HUDEP-2 (cell line): ENCODE data around the gene CRYAA.
"Not testable (repeated sequence)": the region's sequence is repeated elsewhere in the genome, so short reads cannot be mapped to it uniquely, and the experiment has no call there.

ENCODE experiments used
- DNase-seq, 76 experiments: peaks; one replicate each; lab custom pipeline; 2025; ENCODE audit not compliant: unreplicated experiment in 76 of 76; lab: John Stamatoyannopoulos, UW

CRYAA gene

GRCh38 chr21:43176621-43177020 lies 7.8 kb downstream of the CRYAA start:
- DNase-seq, result not testable (repeated sequence)

- DNase-seq, result not testable (repeated sequence)
Measured at GRCh38 chr21:43177043-43177906, 8.5 kb downstream of the CRYAA start.

GRCh38 chr21:43178175-43178826 lies 9.5 kb downstream of the CRYAA start:
- not testable (repeated sequence) for DNase-seq

DNA sequence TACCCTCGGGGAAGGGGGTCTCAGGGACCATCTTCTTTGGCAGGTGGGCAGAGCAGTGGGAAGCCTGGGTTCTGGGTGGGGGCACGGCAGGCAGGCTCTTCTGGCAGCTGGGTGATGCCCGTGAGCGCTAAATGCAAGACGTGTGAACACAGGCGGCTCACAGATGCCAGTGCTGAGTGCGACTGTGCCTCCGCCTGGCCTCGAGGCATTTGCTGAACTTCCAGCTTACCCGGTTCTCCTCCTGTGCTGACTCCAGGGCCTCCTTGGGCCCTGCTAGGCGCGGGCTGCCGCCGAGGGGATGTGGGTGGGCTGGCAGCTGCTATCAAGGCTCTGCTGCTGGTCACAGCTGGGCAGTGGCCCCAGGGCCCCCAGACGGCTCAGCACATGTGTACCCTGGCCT lies 12.2 kb downstream of the CRYAA start:
- DNase-seq, result not testable (repeated sequence)

GRCh38 chr21:43187268-43187667 lies 18.5 kb downstream of the CRYAA start:
- DNase-seq, result not testable (repeated sequence)

DNA sequence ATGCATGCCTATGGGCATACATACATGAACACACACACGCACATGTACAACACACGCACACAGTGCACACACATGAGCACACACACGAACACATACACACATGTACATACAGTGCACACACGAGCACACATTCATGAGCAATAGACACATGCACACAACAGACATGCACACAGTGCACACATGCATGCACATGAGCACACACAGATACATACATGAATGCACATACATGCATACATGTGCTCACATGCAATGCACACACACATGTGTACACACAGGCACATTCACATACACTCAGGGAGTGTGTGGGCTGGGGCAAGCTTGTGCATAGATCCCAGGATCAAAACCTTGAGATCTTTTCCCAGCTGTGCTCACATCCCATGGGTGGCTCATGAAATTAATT lies 18.9 kb downstream of the CRYAA start:
- no peak for DNase-seq

GRCh38 chr21:43188181-43188580 lies 19.4 kb downstream of the CRYAA start:
- no peak for DNase-seq

DNA sequence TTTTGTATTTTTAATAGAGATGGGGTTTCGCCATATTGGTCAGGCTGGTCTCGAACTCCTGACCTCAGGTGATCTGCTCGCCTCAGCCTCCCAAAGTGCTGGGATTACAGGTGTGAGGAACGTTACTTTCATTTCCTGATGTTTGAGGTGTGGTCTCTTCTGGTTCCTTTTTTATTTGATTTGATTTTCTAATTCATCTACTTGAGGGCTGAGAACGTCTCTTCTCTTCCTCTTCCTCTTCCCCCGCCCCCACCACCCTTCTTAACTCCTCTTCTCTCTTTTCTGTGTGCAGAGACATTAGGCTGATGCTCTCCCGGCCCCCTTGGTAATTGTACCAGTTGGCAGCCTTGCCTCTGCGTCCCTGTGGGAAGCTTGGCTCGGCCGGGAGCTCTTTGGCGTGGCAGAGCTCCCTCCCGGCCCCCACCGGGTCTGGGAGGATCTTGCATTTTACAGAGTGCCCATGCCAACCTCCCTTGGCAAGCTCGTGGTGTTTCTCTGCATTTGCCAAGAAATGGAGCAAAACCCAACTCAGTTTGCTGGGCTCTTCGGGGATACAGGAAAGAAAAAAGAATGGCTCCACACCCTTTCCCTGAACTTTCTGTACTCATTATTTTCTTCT lies 19.9 kb downstream of the CRYAA start:
- DNase-seq, result no peak

DNA sequence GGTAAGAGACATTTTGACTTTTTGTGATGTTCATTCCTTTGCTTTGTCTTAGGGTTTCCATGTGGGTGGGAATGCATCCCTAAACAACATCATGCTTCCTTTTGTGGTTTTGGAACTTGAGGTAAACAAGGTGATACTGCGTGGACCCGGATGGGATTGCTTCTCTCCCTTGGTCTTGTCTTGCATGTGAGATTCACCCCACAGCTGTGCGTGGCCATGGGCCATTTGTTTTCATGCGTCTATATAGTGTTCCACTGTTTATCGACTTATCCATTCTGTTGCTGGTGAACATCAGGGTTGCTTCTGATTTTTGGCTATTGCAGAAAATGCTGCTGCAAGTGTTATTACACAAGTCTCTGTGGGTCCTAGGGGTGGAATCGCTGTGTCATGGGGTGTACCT lies 21.1 kb downstream of the CRYAA start:
- no peak for DNase-seq

DNA sequence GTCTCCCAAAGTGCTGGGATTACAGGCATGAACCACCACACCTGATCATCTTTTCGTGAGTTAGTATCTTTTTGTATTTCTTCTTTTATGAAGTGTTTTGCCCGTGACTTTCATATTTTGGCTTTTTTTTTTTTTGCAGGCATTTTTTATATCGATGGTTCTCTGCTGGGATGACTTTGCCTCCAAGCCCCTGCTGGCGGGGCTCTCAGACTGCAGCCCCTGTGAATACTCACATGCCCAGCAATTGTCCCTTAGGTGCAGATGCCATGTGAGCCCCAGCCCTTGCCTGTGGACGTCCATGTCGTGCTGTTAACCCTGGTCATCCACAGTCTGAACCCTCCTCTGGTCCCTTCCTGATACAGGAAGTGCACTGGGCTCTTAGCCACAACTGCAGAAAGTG lies 21.7 kb downstream of the CRYAA start:
- no peak for DNase-seq

- DNase-seq, result no peak
Measured at GRCh38 chr21:43190951-43191350, 22.1 kb downstream of the CRYAA start.

DNA sequence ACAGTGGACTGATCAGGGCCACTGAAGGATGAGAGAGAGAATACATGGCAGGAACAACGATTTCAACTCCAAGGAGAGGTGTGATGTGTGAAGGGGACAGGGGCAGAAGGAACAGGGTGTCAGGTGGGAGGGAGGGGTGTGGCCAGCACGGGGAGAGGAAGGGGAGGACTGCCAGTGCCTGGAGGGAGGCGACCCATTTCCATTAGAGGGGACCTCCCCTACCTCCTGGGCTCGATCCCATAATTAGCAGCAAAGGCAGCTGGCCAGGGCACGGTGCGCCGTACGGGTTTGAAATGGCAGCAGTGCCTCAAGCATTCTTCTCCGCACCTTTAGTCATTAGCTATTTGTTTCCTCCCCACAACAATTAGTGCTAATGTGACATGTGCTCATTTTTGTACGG lies 22.7 kb downstream of the CRYAA start:
- no peak for DNase-seq

DNA sequence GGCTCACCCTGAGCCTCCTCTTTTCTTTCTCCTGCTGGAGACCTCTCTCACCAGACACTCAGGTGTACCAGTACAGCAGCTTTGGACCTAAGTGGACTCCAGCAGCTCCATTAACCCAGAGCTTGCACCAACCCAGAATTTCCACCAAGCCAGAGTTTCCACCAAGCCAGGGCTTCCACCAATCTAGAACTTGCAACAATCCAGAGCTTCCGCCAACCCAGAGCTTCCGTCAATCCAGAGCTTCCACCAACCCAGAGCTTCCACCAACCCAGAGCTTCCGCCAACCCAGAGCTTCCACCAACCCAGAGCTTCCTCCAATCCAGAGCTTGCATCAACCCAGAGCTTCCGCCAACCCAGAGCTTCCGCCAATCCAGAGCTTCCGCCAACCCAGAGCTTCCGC lies 23.2 kb downstream of the CRYAA start:
- no peak for DNase-seq

GRCh38 chr21:43192501-43193081 lies 23.8 kb downstream of the CRYAA start:
- DNase-seq, result no peak

GRCh38 chr21:43193088-43193650 lies 24.4 kb downstream of the CRYAA start:
- no peak for DNase-seq

GRCh38 chr21:43193651-43194302 lies 25.0 kb downstream of the CRYAA start:
- DNase-seq, result no peak

DNA sequence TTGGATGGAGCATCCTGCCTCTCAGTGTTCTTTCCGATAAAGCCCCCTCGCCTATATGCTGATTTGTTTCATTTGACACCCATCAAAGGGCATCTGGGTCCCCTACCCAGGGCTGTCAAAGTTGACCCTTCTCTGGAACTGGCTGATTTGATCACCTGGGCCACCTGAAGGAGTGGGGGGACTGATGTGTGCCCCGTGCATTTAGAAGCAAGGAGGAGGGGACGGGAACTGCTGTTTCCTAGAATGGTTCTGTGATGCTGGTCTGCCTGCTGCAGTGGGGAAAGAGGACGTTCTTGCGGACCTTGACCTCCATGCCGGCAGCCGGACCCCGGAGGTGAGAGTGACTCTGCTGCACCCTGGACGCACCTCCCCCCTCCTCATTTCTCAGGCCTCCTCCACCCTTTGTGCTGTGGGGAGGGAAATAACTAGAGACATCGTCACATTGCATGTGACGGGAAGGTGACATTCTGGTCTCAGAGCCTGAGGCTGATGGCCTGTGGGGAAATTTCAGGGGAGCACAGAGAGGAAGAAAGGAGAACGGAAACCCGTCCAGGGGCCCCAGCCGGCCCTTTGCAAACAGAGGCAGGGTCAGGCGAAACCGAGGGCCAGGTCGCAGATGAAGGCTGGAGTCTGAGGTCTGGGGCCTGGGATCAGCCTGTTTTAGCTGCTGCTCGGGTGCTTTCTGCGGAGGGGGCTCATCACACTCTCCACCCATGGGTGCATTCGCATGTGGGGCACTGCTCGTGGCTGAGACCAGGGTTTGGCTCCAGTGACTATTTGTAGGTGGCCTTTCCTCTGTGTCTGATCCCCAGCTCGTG lies 25.7 kb downstream of the CRYAA start:
- no peak for DNase-seq

DNA sequence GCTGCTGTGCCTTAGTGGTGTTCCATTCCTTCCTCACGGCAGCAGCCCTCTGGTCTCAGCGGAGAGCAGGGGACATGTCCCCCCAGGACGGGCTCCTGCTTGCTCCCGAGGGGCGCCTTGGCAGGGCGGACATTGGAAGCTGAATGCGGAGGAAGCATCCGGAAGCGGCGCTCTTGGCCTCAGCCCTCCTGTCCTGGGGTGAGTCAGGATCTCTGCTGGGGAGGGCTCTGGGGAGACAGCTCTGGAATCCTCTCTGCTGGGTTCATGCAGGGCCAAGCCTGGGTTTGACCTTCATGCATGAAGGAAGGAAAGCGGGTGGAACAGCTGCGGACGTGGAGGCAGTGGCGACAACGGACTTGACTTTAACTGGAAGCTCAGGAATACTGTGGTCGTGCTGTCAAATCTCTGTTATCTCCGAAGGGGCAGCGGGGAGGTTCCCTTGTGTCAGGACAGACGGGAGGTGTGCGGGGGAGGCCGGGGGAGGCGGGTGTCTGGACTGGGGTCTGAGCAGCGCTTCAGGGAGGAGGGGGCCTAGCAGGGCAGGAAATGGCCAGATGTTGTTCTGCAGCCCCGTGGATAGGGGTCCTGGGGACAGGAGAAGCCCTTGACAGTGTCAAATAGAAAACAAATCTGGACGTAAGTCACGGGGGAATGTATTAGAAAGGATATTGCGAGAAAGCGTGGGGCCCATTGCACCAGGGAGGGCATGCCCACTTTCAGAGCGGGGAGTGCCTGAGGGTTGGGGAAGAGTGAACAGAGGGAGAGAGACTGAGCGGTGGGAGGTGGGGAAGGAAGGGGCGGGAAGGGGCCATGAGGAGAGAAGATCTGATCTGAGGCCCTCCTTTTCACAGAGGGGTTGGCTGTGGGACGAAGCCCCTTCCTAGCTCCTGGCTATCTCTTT lies 26.6 kb downstream of the CRYAA start:
- no peak for DNase-seq

DNA sequence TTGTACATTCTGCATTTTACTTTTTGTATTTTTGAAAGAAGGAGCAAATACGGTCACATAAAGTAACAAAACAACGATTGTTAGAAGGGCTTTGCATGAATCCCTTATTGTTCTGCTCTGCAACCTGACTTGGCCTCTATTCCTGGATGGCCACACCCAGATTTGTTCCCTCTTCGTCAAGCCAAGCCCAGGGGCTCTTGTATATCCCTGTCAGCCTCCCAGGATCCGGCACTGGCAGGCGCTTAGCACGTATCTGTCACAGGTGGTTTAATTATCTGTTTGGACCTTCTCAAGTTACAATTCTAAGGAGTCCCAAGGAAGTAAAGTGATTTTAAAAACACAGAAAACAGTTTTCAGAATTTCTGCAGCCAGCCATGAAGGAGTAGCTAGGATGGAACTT lies 28.0 kb downstream of the CRYAA start:
- DNase-seq, result no peak
